ENCODE measurements around the gene ERBB3.

Gene ERBB3

GRCh38 chr12:56152132-56152755 lies 72.3 kb downstream of the ERBB3 start, which contains the start of gene MYL6B:
TSS of gene MYL6B (plus strand) at chr12:56152587. CDS start at chr12:56153919, 1,332 bp downstream.
- Histone ChIP-seq H3K9me3 (ENCODE audit: control insufficient read depth, insufficient read depth, low read length) (no peaks in the 10 kb centered on the region), H3K4me3 (ENCODE audit: low read length) (peak within 1 kb of the TSS; percentile 94), H3K27ac (ENCODE audit: low read depth, low read length) (peak within 1 kb of the TSS; percentile 85), H3K9me2 (replicated peaks; ENCODE audit: control insufficient read depth, low read length) (no peaks in the 10 kb centered on the region), H3K4me2 (ENCODE audit: low read length) (peak within 1 kb of the TSS; percentile 98), H3K79me2 (ENCODE audit: control insufficient read depth, low read length) (peaks cover 28% of the 10 kb centered on the region), H3F3A (ENCODE audit: control insufficient read depth, insufficient read depth) (peaks cover 5% of the 10 kb centered on the region; the same call in 1 of the 2 replicates), H3K4me1 (ENCODE audit: control insufficient read depth, low read length) (peaks cover 31% of the 10 kb centered on the region), H3K27me3 (ENCODE audit: control insufficient read depth, low read length) (no peaks in the 10 kb centered on the region), H4K20me1 (ENCODE audit: control insufficient read depth, insufficient read depth, low read depth, low read length) (no peaks in the 10 kb centered on the region), H3K36me3 (ENCODE audit: control insufficient read depth, low read length) (peaks cover 26% of the 10 kb centered on the region)
- TF ChIP-seq EZH2phosphoT487 (IDR thresholded peaks at IDR 0.05; ENCODE audit: borderline replicate concordance, low read length), result no peak
- TF ChIP-seq CTCF (IDR thresholded peaks at IDR 0.05; ENCODE audit: low read depth, low read length, poor library complexity, severe bottlenecking), result no peak

Measured in DOHH2 (cell line).